Mesenchymal stem cell (in vitro differentiated cells and primary cell): ENCODE data around the gene DYNLT2.

Experiments used
- DNase-seq: peaks from one replicate; pipeline ENCODE4 v3.0.0-alpha.2; 2013
- H2AFZ ChIP-seq: one replicate; pipeline ENCODE4 v1.6.1; 2013; ENCODE audit warnings: low read depth, mild to moderate bottlenecking, control low read depth, inconsistent platforms, low read length, moderate library complexity
- H2AK5ac ChIP-seq: 2 replicates; pipeline ENCODE4 v1.6.1; 2013; ENCODE audit warnings: low read length, moderate library complexity, mild to moderate bottlenecking, inconsistent platforms; ENCODE audit not compliant: severe bottlenecking
- H2BK120ac ChIP-seq: one replicate; pipeline ENCODE4 v1.6.1; 2013; ENCODE audit warnings: low read depth, mild to moderate bottlenecking, inconsistent platforms, low read length, moderate library complexity
- H2BK12ac ChIP-seq, 2 experiments: one replicate each; pipeline ENCODE4 v1.6.1; 2013; ENCODE audit warnings: inconsistent platforms in 2 of 2, low read length in 2 of 2, mild to moderate bottlenecking in 2 of 2, moderate library complexity in 2 of 2, control low read depth in 1 of 2
- H2BK15ac ChIP-seq: one replicate; pipeline ENCODE4 v1.6.1; 2013; ENCODE audit warnings: mild to moderate bottlenecking, low read depth, inconsistent platforms; ENCODE audit not compliant: poor library complexity, severe bottlenecking
- H2BK5ac ChIP-seq: 2 replicates; pipeline ENCODE4 v1.6.1; 2013; ENCODE audit warnings: low read depth, mild to moderate bottlenecking, low read length, control low read depth, inconsistent platforms; ENCODE audit not compliant: poor library complexity, severe bottlenecking
- H3K14ac ChIP-seq, 2 experiments: one replicate each; pipeline ENCODE4 v1.6.1; 2013; ENCODE audit warnings: inconsistent platforms in 2 of 2, low read length in 2 of 2, control low read depth in 1 of 2, mild to moderate bottlenecking in 1 of 2, moderate library complexity in 1 of 2
- H3K18ac ChIP-seq, 2 experiments: one replicate each; pipeline ENCODE4 v1.6.1; 2013; ENCODE audit warnings: inconsistent platforms in 2 of 2, low read length in 2 of 2, control low read depth in 1 of 2, low read depth in 1 of 2, mild to moderate bottlenecking in 1 of 2
- H3K23ac ChIP-seq, 2 experiments: one replicate each; pipeline ENCODE4 v1.6.1; 2013; ENCODE audit warnings: inconsistent platforms in 2 of 2, low read length in 2 of 2, mild to moderate bottlenecking in 2 of 2, moderate library complexity in 2 of 2, control low read depth in 1 of 2
- H3K27ac ChIP-seq: 2 replicates; pipeline ENCODE4 v1.5.1; 2013; ENCODE audit warnings: mild to moderate bottlenecking, moderate library complexity, low read length, control low read depth, inconsistent platforms; ENCODE audit not compliant: poor library complexity, severe bottlenecking
- H3K27me3 ChIP-seq, 2 experiments: 2 replicates each; pipeline versions ENCODE4 v1.6.1 to v1.7.0; 2013; ENCODE audit warnings: low read length in 2 of 2, mild to moderate bottlenecking in 2 of 2, moderate library complexity in 2 of 2, control low read depth in 1 of 2, inconsistent platforms in 1 of 2; ENCODE audit not compliant: control insufficient read depth in 1 of 2, insufficient read depth in 1 of 2
- H3K36me3 ChIP-seq, 2 experiments: 2 replicates each; pipeline versions ENCODE4 v1.6.1 to v1.7.0; 2013; ENCODE audit warnings: low read length in 2 of 2, control low read depth in 1 of 2, inconsistent platforms in 1 of 2, low read depth in 1 of 2, mild to moderate bottlenecking in 1 of 2; ENCODE audit not compliant: insufficient read depth in 2 of 2, control insufficient read depth in 1 of 2
- H3K4ac ChIP-seq, 2 experiments: one replicate each; pipeline ENCODE4 v1.6.1; 2013; ENCODE audit warnings: inconsistent platforms in 2 of 2, low read length in 2 of 2, mild to moderate bottlenecking in 2 of 2, moderate library complexity in 2 of 2, control low read depth in 1 of 2, low read depth in 1 of 2
- H3K4me1 ChIP-seq: 2 replicates; pipeline ENCODE4 v1.6.1; 2013; ENCODE audit warnings: low read depth, low read length, control low read depth; ENCODE audit not compliant: control insufficient read depth, insufficient read depth
- H3K4me2 ChIP-seq: 2 replicates; pipeline ENCODE4 v1.6.1; 2013; ENCODE audit warnings: low read length, mild to moderate bottlenecking, inconsistent platforms; ENCODE audit not compliant: poor library complexity, severe bottlenecking
- H3K4me3 ChIP-seq, 2 experiments: 2 replicates each; pipeline versions ENCODE4 v1.5.1 to v1.7.0; 2013; ENCODE audit warnings: low read length in 2 of 2, mild to moderate bottlenecking in 2 of 2, control low read depth in 1 of 2, low read depth in 1 of 2; ENCODE audit not compliant: insufficient read depth in 1 of 2
- H3K79me1 ChIP-seq: replicated peaks from 2 replicates; pipeline ENCODE4 v1.6.1; 2013; ENCODE audit warnings: mild to moderate bottlenecking, control low read depth, low read length, inconsistent platforms; ENCODE audit not compliant: poor library complexity, severe bottlenecking
- H3K9ac ChIP-seq: 2 replicates; pipeline ENCODE4 v1.7.0; 2013; ENCODE audit warnings: mild to moderate bottlenecking, low read length, moderate library complexity
- H3K9me3 ChIP-seq: 2 replicates; pipeline ENCODE4 v1.7.0; 2013; ENCODE audit warnings: mild to moderate bottlenecking, low read length; ENCODE audit not compliant: control insufficient read depth
- H4K8ac ChIP-seq: one replicate; pipeline ENCODE4 v1.6.1; 2013; ENCODE audit warnings: inconsistent platforms, mild to moderate bottlenecking, low read length, moderate library complexity
- H4K91ac ChIP-seq: one replicate; pipeline ENCODE4 v1.6.1; 2013; ENCODE audit warnings: mild to moderate bottlenecking, low read length, inconsistent platforms
- WGBS: methylation state at CpG from one replicate; pipeline ENCODE4 v1.1.7; 2013; ENCODE audit warnings: mixed read lengths; 5-methylcytosine and 5-hydroxymethylcytosine counted together

DYNLT2 gene

DNA sequence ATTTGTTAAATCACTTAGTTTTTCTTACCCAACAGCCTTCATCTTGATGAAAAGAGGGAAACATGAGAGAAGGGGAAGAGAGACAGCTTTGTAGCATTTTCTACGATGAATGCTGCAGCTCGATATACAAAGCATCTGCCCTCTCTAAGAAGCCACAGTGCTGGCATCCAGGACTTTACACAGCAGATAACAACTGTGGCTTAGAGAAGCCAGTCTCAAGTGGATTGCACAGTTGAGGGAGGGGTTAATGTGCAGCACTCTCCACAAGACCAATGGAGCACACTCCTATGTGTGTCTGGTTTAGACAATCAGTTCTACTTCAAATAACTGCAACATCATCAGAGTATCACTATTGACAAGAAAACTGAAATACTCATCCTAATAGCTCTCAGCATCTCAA lies 43.6 kb downstream of the DYNLT2 start:
- Histone ChIP-seq H3K4ac (no peak overlapping the region), H3K9ac (no peak overlapping the region), H2BK5ac (no peak overlapping the region), H2BK15ac (no peak overlapping the region), H4K8ac (no peak overlapping the region), H3K27ac (no peak overlapping the region), H3K27me3 (no peaks in the 10 kb centered on the region), H3K4me3 (no peak overlapping the region), H2BK120ac (no peak overlapping the region), H3K18ac (no peak overlapping the region), H3K9me3 (no peaks in the 10 kb centered on the region), H2AK5ac (no peak overlapping the region), H4K91ac (no peak overlapping the region), H2AFZ (no peak overlapping the region), H2BK12ac (no peak overlapping the region), H3K23ac (no peak overlapping the region), H3K36me3 (peaks cover 0 to 58% of the 10 kb centered on the region in 2 experiments), H3K4me2 (no peak overlapping the region), H3K79me1 (peaks cover 5% of the 10 kb centered on the region), H3K14ac (no peak overlapping the region), H3K4me1 (no peaks in the 10 kb centered on the region)
- peak; percentile 32 for DNase-seq
- 84% methylated on average over 2 of the region's 2 CpGs for WGBS

DNA sequence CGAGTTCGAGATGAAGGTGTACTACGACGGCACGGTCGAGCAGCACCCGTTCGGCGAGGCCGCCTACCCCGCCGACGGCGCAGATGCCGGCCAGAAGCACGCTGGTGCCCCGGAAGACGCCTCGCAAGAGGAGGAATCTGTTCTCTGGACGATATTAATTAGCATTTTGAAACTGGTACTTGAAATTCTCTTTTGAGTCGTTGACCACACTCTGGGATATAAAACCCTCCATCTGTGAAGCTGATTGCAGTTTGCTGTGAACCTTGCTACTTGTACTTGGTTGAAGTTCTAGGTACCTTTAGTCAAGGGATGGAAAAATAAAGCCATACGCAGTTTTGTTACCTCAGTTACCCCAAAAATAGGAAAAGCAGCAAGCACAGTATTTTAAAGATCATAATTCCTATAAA lies 48.5 kb downstream of the DYNLT2 start:
- H3K23ac ChIP-seq = peak overlapping the region in 1 of 2 experiments; percentile 99
- H3K9me3 ChIP-seq = no peaks in the 10 kb centered on the region
- H4K8ac ChIP-seq = peak overlapping the region; percentile 95
- no peak overlapping the region for H2AK5ac ChIP-seq
- H2BK5ac ChIP-seq = no peak overlapping the region
- WGBS = 1% methylated on average over 21 of the region's 22 CpGs
- peaks cover 18% of the 10 kb centered on the region for H3K79me1 ChIP-seq
- peak overlapping the region; percentile 93 to 96 for H3K18ac ChIP-seq
- H3K27ac ChIP-seq = no peak overlapping the region
- H2BK120ac ChIP-seq = no peak overlapping the region
- peak overlapping the region; percentile 86 to 97 for H3K4ac ChIP-seq
- peak overlapping the region in 1 of 2 experiments; percentile 94 for H3K14ac ChIP-seq
- DNase-seq = no peak
- H3K4me3 ChIP-seq = peak overlapping the region; percentile 86 to 94
- H3K4me1 ChIP-seq = peaks cover 8% of the 10 kb centered on the region
- H4K91ac ChIP-seq = peak overlapping the region; percentile 94
- peak overlapping the region; percentile 83 for H3K4me2 ChIP-seq
- peaks cover 7 to 32% of the 10 kb centered on the region in 2 experiments for H3K36me3 ChIP-seq
- peak overlapping the region; percentile 63 for H2AFZ ChIP-seq
- H2BK12ac ChIP-seq = peak overlapping the region in 1 of 2 experiments; percentile 2
- H3K27me3 ChIP-seq = no peaks in the 10 kb centered on the region
- H2BK15ac ChIP-seq = no peak overlapping the region
- H3K9ac ChIP-seq = peak overlapping the region; percentile 95

DNA sequence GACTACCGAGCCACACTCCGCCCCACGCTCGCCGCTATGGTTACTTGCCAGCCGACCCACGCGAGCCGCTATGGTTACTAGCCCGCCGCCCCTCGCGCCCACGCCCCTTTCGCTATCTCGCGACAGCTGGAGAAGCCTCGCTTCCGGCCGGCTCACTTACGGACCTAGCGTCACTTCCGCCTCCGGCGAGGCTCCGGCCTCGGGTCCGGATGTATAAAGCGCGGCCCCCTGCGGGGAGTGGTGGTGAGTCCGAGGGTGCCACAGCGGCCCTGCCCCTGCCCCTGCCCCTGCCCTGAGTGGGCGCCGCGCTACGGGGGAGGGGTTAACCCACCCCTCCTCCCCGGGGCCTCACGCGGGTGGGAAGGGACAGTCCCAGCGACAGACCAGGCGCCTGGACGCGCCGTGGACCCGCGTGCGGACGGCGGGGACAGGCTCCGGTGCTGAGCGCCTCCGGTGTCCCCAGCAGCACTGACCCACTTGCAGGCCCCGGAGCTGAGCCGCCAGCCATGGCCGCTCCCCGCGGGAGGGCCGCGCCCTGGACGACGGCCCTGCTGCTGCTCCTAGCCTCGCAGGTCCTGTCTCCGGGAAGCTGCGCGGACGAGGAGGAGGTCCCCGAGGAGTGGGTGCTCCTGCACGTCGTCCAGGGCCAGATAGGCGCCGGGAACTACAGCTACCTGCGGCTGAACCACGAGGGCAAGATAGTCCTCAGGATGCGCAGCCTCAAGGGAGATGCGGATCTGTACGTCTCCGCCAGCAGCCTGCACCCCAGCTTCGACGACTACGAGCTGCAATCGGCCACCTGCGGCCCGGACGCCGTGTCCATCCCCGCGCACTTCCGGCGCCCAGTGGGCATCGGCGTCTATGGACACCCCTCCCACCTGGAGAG lies 49.2 kb downstream of the DYNLT2 start, which contains the start of the genes C6orf120 and WDR27:
Gene C6orf120 (plus strand): TSS at position 173 of the 886 bp plus-strand sequence. CDS start 334 bp downstream, at position 507.
Gene WDR27 (minus strand): TSS at position 76 of the 886 bp plus-strand sequence. CDS start 13,024 bp downstream, outside the sequence.
- under 1% methylated on average over 64 of the region's 92 CpGs for WGBS
- peaks cover 7 to 32% of the 10 kb centered on the region in 2 experiments for H3K36me3 ChIP-seq

More for the DNA sequence above, 49.2 kb downstream of the DYNLT2 start, which contains the start of the genes C6orf120 and WDR27:
- Histone ChIP-seq H2BK5ac (peak within 1 kb of the TSS; percentile 80), H3K14ac (peak within 1 kb of the TSS in 1 of 2 experiments; percentile 96), H3K27me3 (no peaks in the 10 kb centered on the region), H2BK120ac (peak within 1 kb of the TSS; percentile 84), H3K9ac (peak within 1 kb of the TSS; percentile 95), H4K8ac (peak within 1 kb of the TSS; percentile 95), H3K4me3 (peak within 1 kb of the TSS; percentile 86 to 94), H3K4me2 (peak within 1 kb of the TSS; percentile 87), H2AK5ac (no peak within 1 kb of the TSS), H3K79me1 (peaks cover 22% of the 10 kb centered on the region), H2BK15ac (peak within 1 kb of the TSS; percentile 71), H3K18ac (peak within 1 kb of the TSS; percentile 96 to 98), H3K27ac (peak within 1 kb of the TSS; percentile 64), H4K91ac (peak within 1 kb of the TSS; percentile 94), H2AFZ (peak within 1 kb of the TSS; percentile 65), H3K23ac (peak within 1 kb of the TSS in 1 of 2 experiments; percentile 99), H3K4me1 (peaks cover 8% of the 10 kb centered on the region), H3K4ac (peak within 1 kb of the TSS; percentile 86 to 97), H3K9me3 (no peaks in the 10 kb centered on the region), H2BK12ac (peak within 1 kb of the TSS in 1 of 2 experiments; percentile 2)
- peak; percentile 97 for DNase-seq
